ENCODE results near the gene LRRN4. TPM values are rescaled to one million over a fixed set of nuclear protein-coding genes. Genes with fewer than 3 reads are reported as not detected.

The LRRN4 gene
- total and polyA plus RNA-seq, 9 of the 15 experiments (the other 6 are each of a cell fraction or from before 2014, with no cell fraction given): not detected

DNA sequence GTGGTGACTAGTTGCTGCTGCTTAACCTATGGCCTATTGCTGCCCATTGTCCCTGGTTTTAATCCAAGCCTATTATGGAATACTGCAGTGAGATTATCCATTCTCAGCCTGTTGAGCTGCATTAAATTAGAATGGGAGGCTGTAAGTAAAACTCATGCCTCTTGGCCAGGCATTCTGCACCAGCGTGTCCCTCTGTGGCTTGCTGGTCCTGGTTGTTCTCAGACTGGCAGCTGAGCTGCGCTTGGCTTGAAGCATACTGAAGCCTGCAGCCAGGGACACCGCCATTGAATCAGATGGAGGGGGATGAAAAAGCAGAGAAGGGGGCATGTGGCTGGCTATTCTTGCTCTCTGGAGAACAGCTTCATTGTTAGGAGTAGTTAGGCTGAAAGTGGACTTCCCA is 15.6 kb downstream of the LRRN4 start (continued):
- TF ChIP-seq, protein P1, sequence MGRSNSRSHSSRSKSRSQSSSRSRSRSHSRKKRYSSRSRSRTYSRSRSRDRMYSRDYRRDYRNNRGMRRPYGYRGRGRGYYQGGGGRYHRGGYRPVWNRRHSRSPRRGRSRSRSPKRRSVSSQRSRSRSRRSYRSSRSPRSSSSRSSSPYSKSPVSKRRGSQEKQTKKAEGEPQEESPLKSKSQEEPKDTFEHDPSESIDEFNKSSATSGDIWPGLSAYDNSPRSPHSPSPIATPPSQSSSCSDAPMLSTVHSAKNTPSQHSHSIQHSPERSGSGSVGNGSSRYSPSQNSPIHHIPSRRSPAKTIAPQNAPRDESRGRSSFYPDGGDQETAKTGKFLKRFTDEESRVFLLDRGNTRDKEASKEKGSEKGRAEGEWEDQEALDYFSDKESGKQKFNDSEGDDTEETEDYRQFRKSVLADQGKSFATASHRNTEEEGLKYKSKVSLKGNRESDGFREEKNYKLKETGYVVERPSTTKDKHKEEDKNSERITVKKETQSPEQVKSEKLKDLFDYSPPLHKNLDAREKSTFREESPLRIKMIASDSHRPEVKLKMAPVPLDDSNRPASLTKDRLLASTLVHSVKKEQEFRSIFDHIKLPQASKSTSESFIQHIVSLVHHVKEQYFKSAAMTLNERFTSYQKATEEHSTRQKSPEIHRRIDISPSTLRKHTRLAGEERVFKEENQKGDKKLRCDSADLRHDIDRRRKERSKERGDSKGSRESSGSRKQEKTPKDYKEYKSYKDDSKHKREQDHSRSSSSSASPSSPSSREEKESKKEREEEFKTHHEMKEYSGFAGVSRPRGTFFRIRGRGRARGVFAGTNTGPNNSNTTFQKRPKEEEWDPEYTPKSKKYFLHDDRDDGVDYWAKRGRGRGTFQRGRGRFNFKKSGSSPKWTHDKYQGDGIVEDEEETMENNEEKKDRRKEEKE (IDR thresholded peaks at IDR 0.05; ENCODE audit: borderline replicate concordance in 1 of 2, control insufficient read depth in 1 of 2, low read depth in 2 of 2, low read length in 1 of 2): no peak
- TF ChIP-seq SAP30 (IDR thresholded peaks at IDR 0.05; ENCODE audit: borderline replicate concordance, insufficient read depth, low read depth, low read length, poor library complexity, severe bottlenecking) (no peak), ZNF384 (IDR thresholded peaks at IDR 0.05; ENCODE audit: low read depth, low read length) (no peak), ELF2 (CRISPR knock-in tag; IDR thresholded peaks at IDR 0.05) (no peak), TARDBP (IDR thresholded peaks at IDR 0.05) (no peak), KLF16 (IDR thresholded peaks at IDR 0.05) (no peak), ZNF347 (CRISPR knock-in tag; IDR thresholded peaks at IDR 0.05; ENCODE audit: low read depth) (no peak), MAFF (IDR thresholded peaks at IDR 0.05; ENCODE audit: low read length) (no peak), PTRF (tag; IDR thresholded peaks at IDR 0.05) (no peak), CHD1 (IDR thresholded peaks at IDR 0.05; ENCODE audit: low read length) (no peak), NCOA4 (IDR thresholded peaks at IDR 0.05; ENCODE audit: partially characterized antibody) (no peak), ZNF274 (IDR thresholded peaks at IDR 0.05; ENCODE audit: borderline replicate concordance, low read depth, low read length) (no peak), CHD4 (IDR thresholded peaks at IDR 0.05; ENCODE audit: insufficient read depth, insufficient replicate concordance, low read depth, low read length, poor library complexity, severe bottlenecking) (no peak), ZNF830 (CRISPR knock-in tag; IDR thresholded peaks at IDR 0.05) (no peak), BRD4 (IDR thresholded peaks at IDR 0.05) (no peak)
- TF ChIP-seq, protein P2, sequence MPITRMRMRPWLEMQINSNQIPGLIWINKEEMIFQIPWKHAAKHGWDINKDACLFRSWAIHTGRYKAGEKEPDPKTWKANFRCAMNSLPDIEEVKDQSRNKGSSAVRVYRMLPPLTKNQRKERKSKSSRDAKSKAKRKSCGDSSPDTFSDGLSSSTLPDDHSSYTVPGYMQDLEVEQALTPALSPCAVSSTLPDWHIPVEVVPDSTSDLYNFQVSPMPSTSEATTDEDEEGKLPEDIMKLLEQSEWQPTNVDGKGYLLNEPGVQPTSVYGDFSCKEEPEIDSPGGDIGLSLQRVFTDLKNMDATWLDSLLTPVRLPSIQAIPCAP (CRISPR knock-in tag; IDR thresholded peaks at IDR 0.05; ENCODE audit: borderline replicate concordance): no peak
